HG02588 (cell line): ENCODE measurements around the gene GNS.
A peak's percentile ranks its signal among the peaks of the same experiment; 100 is the strongest.

Source experiments
- ATAC-seq: cut with Tn5 transposase; IDR thresholded peaks from one replicate; pipeline ENCODE4 v1.9.1; 2021; ENCODE audit warnings: mild to moderate bottlenecking, moderate library complexity; ENCODE audit not compliant: unreplicated experiment

The GNS gene

GRCh38 chr12:64678248-64678647, 81.0 kb downstream of the GNS start:
- no peak for ATAC-seq

GRCh38 chr12:64675795-64676194, 83.4 kb downstream of the GNS start:
- ATAC-seq = no peak

GRCh38 chr12:64674367-64674922, 84.8 kb downstream of the GNS start:
- ATAC-seq = no peak

DNA sequence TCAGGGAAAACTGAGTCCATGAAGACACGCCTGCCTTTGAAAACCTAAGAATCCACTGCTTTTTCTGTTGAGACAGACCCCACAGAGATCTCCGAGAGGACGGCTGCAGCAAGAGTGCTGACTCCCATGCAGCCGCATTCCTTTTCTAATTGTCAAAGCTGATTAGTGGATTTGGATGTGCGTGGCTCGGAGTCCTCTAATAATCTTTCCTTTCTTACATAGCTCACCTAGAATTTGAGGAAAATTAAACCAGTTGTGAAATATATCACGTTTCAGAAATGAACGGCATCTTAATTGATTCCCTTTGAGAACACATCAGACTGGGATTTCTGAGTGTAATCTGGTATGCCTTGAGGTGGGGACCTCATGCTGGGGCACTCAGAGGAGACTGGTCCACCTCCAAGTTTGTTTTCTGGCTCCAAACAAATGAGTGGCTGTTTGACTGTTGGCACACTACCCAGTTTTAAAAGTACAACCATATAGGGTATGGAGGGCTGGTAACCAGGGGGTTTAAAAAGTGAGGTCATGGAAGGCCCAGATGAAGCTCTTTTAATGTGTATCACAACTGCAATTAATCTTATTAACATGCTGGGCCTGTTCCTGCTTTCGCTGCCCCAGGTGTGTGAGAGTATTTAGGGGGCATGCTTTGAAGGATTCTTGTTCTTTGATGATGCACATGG, 85.6 kb downstream of the GNS start:
- no peak for ATAC-seq

- ATAC-seq = no peak
These were observed 86.2 kb downstream of the GNS start for GRCh38 chr12:64672925-64673409.

DNA sequence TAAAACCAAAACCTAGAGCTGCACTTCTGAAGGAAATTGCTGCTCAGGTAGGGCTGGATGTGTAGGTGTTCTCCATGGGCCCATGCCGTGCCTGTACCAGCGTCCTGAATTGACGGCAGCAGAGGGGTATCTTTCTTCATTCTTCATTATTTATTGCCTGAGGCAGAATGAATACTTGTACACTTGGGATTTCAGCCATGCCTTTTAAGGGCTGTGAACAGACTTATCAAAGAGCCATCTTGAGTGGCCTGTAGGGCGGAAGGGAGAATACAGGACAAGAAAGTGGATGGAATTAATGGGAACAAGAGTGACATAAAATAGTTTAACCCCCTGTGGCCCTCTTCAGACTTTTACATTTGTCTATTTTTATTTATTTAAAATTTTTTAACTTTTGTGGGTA, 87.5 kb downstream of the GNS start:
- no peak for ATAC-seq

- ATAC-seq = no peak
These were observed 88.1 kb downstream of the GNS start for GRCh38 chr12:64670919-64671639.

DNA sequence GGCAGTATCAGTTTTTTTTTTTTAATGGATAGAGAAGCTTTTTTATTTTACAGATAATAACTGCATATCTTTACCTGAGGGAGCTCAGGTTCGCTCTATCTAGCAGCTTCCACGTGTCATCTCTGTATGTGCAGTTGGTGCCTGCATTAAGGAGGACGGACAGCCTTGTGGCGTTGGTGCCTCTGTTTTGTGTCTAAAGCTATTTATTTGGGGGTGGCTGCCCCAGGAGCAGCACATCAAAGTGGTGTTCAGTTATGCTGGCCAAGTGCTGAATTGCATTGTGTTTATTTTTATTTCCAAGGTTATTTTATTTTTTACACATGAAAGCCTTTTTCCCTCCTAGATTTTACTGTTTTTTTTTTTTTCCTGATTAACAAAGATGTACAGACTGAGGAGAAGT, 89.2 kb downstream of the GNS start:
- ATAC-seq = no peak

- ATAC-seq = peak; percentile 73
These were observed 89.8 kb downstream of the GNS start for GRCh38 chr12:64669270-64669842.

DNA sequence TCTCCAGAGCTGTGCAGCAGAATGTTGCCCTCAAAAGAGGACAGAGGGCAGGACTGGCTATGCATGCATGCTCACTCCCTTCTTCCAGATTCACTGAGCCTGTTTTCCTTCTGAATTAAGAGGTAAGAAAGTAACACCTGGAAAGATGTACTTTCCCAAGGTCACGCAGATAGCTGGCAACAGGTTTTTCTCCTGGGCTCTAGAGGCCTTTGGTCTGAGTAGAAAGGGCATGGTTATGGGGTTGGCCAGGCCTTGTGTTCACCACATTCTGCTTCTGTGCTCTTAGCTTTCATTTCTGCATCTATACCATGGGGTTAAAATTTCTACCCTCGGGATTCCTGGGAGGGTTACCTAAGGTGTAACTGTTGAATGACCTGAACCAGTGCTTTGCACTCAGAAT, 91.4 kb downstream of the GNS start:
- no peak for ATAC-seq

DNA sequence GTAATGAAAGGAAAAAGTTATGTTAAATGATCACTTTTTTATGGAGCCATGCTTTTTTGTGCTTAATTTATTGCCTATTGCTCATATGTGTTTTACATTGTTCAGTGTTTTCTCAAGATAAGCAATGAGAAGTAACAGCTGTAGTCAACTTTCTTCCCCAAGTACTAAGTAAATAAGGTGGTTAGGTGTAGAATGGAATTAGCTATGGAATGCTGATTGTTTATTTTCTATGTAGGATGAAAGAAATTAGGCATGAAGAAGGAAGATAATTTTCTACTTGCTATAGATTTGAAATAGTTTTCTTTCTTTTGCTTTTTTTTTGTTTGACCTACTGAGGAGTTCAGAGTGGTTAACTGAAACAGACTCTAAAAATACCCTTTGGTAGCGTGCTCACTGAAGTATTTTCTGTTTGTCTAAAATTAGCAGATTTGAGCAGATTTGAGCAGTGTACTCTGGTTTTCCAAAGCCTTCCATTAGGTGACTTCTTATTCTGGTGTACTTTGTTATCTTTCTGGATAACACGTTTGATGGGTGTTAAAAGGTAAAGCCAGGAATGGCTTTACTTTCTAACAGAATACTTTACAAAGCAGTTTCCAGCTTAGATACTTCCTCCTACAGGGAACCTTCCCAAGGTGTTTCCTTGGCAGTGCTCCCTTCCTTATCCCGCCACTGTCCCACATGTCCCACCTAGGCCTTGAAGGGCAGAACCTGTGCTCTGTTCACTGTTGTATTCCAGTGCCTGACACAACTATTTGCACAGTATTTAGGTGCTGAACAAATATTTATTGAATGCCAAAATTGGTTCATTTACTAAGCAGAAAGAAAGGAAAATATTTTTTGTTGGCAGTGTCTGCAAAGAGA, 92.9 kb downstream of the GNS start:
- peak; percentile 44 for ATAC-seq

DNA sequence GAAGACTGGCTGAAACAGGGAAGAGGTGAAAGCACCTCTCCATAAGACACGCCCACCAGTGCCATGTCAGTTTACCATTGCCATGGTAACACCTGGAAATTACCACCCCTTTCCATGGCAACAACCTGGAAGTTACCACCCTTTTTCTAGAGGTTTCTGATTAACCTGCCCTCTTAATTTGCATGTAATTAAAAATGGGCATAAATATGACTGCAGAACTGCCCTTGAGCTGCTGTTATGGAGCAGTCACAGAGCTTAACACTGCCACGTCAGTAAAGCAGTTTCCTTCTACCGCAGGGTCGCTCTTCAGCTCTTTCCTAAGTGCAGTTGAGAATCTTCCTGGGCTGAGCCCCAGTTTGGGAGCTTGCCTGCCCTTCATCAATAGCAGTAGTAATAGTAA, 93.7 kb downstream of the GNS start:
- ATAC-seq = peak; percentile 40
